UCSD-AML1 (cell line): Measurements from ENCODE around the gene TMEM139.
A peak's percentile ranks its signal among the peaks of the same experiment; 100 is the strongest.
"Not testable (repeated sequence)": the region's sequence is repeated elsewhere in the genome, so short reads cannot be mapped to it uniquely, and the experiment has no call there.

Experiments used
- DNase-seq: peaks from one replicate; lab custom pipeline; 2025; ENCODE audit not compliant: unreplicated experiment; lab: John Stamatoyannopoulos, UW

TMEM139 gene

DNA sequence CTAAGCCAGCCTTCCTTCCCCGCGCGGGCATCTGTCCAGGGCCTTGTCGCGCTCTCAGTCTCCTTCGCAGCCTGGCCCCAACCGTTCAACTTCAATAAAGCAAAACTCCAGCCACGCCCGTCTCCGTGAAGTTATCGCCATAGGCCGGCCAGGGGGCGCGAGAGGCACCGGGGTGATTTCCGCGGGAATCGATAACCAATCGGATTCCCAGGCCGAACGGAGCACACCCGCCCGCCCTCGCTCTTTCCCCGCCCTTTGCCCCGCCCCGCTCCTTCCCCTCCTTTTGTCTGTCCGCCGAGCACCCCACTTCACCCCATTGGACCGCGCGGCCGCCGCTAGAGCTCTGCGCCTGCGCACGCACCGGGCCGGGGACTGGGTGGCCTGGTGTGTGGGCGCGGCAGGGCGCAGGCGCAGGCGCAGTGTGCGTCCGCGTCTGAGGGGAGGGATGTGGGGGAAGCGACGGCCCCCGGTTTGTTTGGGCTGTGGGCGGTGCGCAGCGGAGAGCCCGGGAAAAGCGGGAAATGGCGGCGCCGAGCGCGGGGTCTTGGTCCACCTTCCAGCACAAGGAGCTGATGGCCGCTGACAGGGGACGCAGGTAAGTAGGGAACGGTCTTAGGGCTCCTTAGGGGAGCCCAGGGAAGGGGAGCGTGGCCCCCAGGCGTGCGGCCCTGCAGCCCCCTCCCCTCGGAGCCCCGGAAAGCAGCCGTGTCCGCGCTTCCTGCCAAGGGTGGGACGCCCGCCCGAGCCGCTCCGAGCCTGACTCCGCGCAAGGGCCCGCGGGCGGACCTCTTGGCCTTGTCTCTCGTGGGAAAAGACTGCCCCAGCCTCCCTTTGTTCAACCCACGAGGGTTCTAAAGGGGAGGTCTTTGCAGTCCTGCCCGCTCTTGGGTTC lies 3.4 kb downstream of the TMEM139 start, which contains the start of gene CASP2:
CASP2 (plus strand) TSS at position 417 of the 892 bp plus-strand sequence; CDS start at position 522, 105 bp downstream.
- DNase-seq = peak; percentile 93

GRCh38 chr7:143288836-143289235 lies 4.1 kb downstream of the TMEM139 start:
- DNase-seq = no peak

DNA sequence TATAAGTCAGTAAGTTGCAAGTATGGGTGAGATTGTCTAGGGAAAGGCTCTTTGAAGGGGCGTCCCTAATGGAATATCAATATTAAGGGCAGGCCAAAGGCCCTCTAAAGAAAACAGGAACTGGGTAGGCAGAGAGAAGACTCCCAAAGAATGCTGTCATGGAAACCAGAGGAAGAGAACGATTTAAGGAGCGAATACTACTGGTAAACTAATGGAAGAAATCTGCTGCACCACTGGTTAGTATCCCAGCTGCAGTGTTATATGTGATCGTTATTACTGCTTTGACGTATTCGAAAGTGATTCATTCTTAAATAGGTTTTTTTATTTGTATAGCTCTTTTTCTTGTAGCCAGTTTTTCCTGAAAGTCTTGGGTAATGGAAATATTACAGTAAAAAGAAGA lies 4.7 kb downstream of the TMEM139 start:
- DNase-seq = no peak

DNA sequence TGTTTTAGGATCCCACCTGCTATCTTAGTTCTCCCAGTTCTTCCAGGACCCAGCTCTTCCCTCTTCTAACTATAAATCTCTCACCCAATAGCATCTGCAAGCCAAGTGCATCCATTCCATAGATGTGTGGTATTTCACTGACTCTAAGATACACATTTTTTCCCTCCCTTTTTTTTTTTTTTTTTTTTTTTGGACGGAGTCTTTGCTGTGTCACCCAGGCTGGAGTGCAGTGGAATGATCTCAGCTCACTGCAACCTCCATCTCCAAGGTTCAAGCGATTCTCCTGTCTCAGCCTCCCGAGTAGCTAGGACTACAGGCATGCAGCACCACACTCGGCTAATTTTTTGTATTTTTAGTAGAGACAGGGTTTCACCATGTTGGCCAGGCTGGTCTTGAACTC lies 5.1 kb downstream of the TMEM139 start:
- not testable (repeated sequence) for DNase-seq

- DNase-seq = no peak
Observed at GRCh38 chr7:143290293-143290692, 5.5 kb downstream of the TMEM139 start.

DNA sequence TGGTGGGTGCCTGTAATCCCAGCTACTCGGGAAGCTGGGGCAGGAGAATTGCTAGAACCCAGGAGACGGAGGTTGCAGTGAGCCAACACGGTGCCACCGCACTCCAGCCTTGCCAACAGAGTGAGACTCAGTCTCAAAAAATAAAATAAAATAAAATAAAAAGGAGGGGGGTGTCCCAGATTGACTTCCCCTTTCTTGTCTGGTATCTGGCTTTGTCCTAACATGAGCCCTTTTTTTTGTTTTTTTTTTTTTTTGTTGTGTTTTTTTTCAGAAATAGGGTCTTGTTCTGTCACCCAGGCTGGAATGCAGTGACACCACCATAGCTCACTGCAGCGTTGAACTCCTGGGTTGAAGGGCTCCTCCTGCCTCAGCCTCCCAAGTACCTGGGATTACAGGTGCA lies 8.1 kb downstream of the TMEM139 start:
- no peak for DNase-seq

GRCh38 chr7:143295870-143296269 lies 11.1 kb downstream of the TMEM139 start:
- no peak for DNase-seq

- DNase-seq = no peak
Observed at GRCh38 chr7:143296686-143297085, 11.9 kb downstream of the TMEM139 start.

DNA sequence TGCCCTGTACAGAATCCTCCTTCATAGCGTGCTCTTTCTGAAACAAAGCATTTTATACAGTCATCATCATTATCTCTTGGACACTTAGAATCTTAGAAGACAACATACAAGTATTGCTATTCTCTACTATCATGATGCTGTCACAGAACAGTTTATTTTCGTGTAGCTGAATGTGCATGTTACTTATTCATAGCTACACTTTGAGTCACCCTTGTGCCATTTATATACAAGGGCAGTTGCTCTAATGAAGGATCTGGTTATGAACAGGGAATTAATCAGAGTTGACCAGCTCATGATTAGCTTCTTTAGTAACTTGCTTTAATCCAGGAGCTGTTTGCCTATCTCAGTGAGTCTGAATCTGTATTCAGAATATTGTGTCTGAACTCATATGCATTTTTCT lies 14.6 kb downstream of the TMEM139 start:
- DNase-seq = no peak

- no peak for DNase-seq
Observed at GRCh38 chr7:143299840-143300239, 15.1 kb downstream of the TMEM139 start.

DNA sequence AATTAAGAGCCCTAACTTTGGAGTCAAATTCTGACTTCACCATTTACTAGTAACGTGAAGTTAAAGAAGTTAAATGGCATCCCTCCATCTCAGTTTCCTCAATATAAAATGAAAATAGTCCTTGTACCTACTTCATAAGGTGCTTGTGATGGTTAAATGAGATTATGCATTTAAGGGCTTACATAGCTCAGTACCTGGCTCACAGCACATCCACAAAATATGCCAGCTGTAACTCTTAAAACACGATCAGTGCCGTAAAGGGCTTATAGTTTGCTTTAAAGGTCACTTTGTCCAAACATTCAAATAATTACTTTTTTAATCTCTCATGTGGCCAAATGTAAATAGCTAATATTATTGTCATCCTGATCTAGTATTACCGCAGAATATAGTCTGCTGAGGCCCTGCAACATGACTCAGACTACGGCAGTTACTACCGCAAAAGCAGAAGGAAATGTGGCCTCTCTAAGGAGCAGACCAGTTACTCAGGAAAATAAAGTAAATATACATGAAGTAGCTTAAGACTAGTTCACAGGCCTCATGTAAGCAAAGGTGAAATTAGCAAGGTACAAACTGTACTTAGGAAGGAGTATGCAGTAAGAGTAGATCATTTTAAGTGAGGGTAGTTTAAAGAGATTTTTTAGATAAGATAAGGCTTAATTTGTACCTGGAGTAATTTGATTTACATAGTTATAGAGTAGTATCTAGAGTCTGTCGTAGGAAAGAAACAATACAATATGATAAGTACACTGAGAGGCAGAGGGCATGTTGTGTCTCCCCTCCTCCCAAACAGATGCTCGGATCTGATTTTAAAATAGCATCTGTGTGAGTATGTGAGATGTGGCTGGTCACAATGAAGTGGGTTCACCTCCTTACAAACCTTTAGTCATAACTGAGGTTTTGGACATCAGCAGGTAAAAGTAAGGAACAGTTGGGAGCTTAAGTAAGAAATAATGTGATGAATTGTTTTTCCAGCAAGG lies 16.5 kb downstream of the TMEM139 start:
- DNase-seq = no peak

DNA sequence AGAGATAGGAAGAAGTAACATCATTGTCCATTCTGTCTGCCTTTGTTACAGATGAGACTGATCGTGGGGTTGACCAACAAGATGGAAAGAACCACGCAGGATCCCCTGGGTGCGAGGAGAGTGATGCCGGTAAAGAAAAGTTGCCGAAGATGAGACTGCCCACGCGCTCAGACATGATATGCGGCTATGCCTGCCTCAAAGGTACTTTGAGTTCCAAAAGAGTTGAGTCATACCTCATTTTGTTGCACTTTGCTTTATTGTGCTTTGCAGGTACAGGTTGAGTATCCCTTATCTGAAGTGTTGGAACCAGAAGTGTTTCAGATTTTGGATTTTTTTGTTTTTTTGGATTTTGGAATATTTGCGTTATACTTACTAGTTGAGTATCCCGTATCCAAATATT lies 19.0 kb downstream of the TMEM139 start:
- DNase-seq = no peak

- no peak for DNase-seq
Observed at GRCh38 chr7:143304938-143305337, 20.2 kb downstream of the TMEM139 start.

- DNase-seq = peak; percentile 55
Observed at GRCh38 chr7:143305423-143306070, 20.8 kb downstream of the TMEM139 start.

GRCh38 chr7:143308632-143309031 lies 23.9 kb downstream of the TMEM139 start:
- DNase-seq = no peak

DNA sequence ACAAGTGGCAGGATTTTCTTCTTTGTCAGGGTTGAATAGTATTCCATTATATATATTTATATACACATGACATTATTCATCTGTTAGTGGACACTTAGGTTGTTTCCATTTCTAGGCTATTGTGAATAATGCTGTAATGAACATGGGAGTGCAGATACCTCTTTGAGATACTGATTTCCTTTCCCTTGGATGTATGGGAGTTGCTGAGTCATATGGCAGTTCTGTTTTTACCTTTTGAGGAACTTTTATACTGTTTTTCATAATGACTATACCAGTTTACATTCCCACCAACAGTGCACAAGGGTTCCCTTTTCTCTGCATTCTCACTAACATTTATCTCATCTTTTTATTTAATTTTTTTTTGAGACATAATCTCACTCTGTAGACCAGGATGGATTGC lies 29.4 kb downstream of the TMEM139 start:
- no peak for DNase-seq

GRCh38 chr7:143315776-143316175 lies 31.0 kb downstream of the TMEM139 start, which contains the start of gene CLCN1:
TSS of gene CLCN1 (plus strand) at chr7:143316111. CDS start at chr7:143316213, 102 bp downstream.
- DNase-seq = no peak

DNA sequence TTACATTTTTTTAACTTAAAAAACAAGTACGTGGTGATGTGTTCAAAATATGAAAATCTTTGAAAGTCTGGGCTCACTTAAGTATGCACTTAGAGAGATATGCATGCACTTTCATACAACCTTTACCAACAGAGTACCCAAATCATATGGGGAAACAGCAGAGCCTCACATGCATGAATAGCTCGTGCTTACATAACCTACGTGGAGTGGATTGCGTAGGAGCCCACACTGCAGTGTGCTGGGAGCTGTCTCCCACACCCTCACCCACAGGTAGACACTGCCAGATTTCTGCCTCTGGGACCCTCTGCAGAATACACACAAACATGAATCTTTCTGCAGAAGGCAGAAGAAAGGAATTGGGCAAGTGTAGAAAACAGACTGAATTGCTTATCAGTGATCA lies 31.7 kb downstream of the TMEM139 start:
- DNase-seq = no peak

DNA sequence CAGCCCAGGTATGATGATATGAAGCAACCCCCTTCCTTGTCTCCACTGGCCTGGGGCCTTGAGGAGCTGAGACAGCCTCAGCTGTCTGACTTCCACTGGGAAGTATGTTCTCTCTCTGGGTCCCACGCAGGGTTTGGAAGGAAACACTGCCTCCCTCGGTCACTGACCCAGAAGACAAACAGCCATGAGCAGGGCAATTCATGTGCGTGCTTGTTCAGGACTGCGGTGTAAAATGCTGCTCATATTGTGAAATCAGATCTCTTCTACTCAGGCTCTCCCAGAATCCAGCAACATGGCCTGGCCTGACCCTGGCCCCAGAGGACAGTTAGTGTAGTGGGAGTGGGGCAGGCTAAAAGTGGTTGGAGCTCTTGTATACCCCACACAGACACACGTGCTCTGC lies 33.9 kb downstream of the TMEM139 start:
- no peak for DNase-seq

GRCh38 chr7:143320620-143321019 lies 35.9 kb downstream of the TMEM139 start:
- DNase-seq = no peak

DNA sequence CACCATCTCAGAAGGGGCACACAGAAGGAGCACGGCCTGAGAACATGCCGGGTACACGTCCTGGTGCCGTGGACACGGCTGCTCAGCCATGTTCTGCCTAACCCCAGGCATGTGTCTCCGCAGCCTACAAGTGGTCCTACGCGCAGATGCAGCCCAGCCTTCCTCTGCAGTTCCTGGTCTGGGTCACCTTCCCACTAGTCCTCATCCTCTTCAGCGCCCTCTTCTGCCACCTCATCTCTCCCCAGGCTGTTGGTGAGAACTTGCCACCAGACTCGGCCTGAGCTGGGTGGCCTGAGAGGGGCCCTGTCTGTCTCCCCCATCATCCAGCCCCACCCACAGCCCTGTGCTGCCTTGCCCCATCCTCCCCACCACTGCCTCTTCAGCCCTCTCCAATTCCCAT lies 36.5 kb downstream of the TMEM139 start:
- no peak for DNase-seq
